22Rv1 (cell line): Measurements from ENCODE around the gene DDI2.

Experiments
- CTCF ChIP-seq: fragments of 450-650 bp; IDR thresholded peaks from 2 replicates; pipeline ENCODE4 v1.5.1; 2017; ENCODE audit warnings: mild to moderate bottlenecking
- ZFX ChIP-seq: fragments of 450-650 bp; IDR thresholded peaks from 2 replicates; pipeline ENCODE4 v1.6.1; 2017; ENCODE audit warnings: antibody characterized with exemption, borderline replicate concordance

GRCh38 chr1:15570861-15571260, 46.4 kb upstream of the DDI2 start:
- TF ChIP-seq CTCF: no peak
- no peak for TF ChIP-seq ZFX
